ENCODE measurements around the gene CORO1C.

GRCh38 chr12:108685469-108686260 lies 45.7 kb downstream of the CORO1C start:
- no peak for TF ChIP-seq EZH2 (IDR thresholded peaks at IDR 0.05; ENCODE audit: insufficient read depth, poor library complexity, severe bottlenecking)
- no peak for TF ChIP-seq EZH2phosphoT487 (IDR thresholded peaks at IDR 0.05; ENCODE audit: insufficient read depth, low read depth)
